ENCODE measurements around the gene CYP2A6. TPM values are rescaled to one million over a fixed set of nuclear protein-coding genes. Genes with fewer than 3 reads are reported as not detected.

Gene CYP2A6
- total RNA-seq, 2 donors from 2014 or later, result not detected

DNA sequence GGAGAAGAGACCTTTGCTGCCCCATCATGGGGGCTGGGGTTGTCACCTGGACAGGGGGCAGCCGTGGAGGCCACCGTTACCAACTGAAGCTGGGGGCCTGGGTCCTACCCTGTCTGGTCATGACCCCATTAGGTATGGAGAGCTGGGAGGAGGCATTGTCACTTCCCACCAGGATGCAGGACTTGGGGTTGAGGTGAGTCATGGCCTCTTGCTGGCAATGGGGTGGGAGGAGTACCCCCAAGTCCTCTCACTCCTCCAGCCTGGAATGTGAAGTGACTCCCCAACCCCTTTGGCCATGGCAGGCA, 42.3 kb downstream of the CYP2A6 start:
- DNase-seq (ENCODE audit: low spot score) (no peak), ATAC-seq (ENCODE audit: insufficient number of reproducible peaks, low FRiP score, low read depth) (no peak)
- H3K4me1 ChIP-seq (ENCODE audit: control insufficient read depth in 1 of 2, low read depth in 2 of 2), result peaks cover 31 to 79% of the 10 kb centered on the region in 2 donors
- H3K27me3 ChIP-seq (replicated peaks; ENCODE audit: insufficient read depth), result no peaks in the 10 kb centered on the region
- peaks cover 15% of the 10 kb centered on the region for H3K36me3 ChIP-seq
- TF ChIP-seq, protein P1, sequence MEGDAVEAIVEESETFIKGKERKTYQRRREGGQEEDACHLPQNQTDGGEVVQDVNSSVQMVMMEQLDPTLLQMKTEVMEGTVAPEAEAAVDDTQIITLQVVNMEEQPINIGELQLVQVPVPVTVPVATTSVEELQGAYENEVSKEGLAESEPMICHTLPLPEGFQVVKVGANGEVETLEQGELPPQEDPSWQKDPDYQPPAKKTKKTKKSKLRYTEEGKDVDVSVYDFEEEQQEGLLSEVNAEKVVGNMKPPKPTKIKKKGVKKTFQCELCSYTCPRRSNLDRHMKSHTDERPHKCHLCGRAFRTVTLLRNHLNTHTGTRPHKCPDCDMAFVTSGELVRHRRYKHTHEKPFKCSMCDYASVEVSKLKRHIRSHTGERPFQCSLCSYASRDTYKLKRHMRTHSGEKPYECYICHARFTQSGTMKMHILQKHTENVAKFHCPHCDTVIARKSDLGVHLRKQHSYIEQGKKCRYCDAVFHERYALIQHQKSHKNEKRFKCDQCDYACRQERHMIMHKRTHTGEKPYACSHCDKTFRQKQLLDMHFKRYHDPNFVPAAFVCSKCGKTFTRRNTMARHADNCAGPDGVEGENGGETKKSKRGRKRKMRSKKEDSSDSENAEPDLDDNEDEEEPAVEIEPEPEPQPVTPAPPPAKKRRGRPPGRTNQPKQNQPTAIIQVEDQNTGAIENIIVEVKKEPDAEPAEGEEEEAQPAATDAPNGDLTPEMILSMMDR (IDR thresholded peaks at IDR 0.05), result no peak
- peak overlapping the region in 1 of 2 donors; percentile 24 for H3K27ac ChIP-seq
- no peaks in the 10 kb centered on the region for H3K9me3 ChIP-seq
- no peak overlapping the region for H3K4me3 ChIP-seq

DNA sequence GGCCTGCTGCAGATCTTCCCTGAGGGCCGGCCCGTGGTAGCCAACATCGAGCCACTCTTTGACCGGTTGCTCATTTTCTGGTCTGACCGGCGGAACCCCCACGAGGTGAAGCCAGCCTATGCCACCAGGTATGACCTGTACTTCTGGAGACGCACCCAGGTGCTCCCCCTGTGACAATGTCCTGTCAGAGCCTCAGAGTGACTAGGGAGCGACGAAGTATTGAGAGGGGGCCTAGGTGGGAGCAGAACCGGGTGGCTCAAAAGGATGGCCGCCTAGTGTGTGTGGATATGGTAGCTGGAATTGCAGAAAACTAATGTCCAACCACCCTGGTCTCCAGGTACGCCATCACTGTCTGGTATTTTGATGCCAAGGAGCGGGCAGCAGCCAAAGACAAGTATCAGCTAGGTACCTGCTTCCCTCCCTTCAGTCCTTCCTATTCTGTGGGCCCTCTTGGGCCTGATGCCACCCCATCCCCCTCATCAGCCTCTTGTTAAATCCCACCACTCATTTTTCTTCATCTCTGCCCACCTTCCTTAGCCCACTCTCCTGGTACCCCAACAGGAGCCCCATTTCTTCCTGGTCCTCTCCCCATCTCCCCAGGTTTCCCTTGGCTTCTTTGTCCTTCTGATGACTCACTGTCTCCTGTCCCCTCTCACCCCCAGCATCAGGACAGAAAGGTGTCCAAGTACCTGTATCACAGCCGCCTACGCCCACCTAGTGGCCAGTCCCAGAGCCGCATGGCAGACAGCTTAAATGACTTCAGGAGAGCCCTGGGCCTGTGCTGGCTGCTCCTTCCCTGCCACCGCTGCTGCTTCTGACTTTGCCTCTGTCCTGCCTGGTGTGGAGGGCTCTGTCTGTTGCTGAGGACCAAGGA, 42.9 kb downstream of the CYP2A6 start:
- peaks cover 15% of the 10 kb centered on the region for H3K36me3 ChIP-seq
- H3K9me3 ChIP-seq, result no peaks in the 10 kb centered on the region
- peaks cover 34 to 79% of the 10 kb centered on the region in 2 donors for H3K4me1 ChIP-seq (ENCODE audit: control insufficient read depth in 1 of 2, low read depth in 2 of 2)
- no peaks in the 10 kb centered on the region for H3K27me3 ChIP-seq (replicated peaks; ENCODE audit: insufficient read depth)
- TF ChIP-seq, protein P1 (IDR thresholded peaks at IDR 0.05), result peak; percentile 31
- ATAC-seq (ENCODE audit: insufficient number of reproducible peaks, low FRiP score, low read depth) (no peak), DNase-seq (ENCODE audit: low spot score) (no peak)
- no peak overlapping the region for H3K4me3 ChIP-seq
- peak overlapping the region; percentile 24 to 45 for H3K27ac ChIP-seq

DNA sequence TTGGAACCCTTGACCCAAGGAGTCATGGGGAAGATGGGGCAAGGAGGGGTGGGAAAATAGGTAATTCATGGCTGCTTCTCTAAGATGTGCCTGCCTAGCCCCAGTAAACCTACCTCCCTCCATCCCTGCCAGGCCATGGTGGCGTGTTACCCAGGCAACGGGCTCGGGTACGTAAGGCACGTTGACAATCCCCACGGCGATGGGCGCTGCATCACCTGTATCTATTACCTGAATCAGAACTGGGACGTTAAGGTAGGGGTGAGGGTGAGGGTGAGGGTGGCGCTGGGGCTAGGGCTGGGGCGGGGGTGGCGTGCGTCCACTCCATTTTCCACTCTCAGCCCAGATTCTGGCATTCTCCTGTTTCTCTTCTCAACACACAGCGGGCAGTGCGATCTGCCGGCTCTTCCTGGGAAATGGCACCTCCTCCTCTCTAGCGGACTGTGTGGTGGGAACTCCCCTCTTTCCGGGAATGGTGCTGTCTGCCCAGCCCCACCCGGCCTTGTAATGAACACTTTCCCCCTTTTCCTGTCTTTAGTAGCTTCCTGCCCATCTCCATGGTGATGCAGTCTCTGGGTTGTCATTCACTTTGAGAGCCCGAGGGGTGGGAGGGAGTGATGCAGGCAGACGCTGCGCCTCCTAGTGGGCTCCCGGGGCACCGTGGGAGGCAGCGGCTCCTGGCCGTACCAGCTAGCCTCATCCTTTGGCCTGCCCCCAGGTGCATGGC, 43.7 kb downstream of the CYP2A6 start:
- TF ChIP-seq, protein P1 (IDR thresholded peaks at IDR 0.05), result peak; percentile 80
- H3K27me3 ChIP-seq (replicated peaks; ENCODE audit: insufficient read depth), result no peaks in the 10 kb centered on the region
- no peaks in the 10 kb centered on the region for H3K9me3 ChIP-seq
- peaks cover 15% of the 10 kb centered on the region for H3K36me3 ChIP-seq
- ATAC-seq (ENCODE audit: insufficient number of reproducible peaks, low FRiP score, low read depth) (no peak), DNase-seq (ENCODE audit: low spot score) (peak; percentile 71)
- H3K27ac ChIP-seq, result peak overlapping the region; percentile 24 to 45
- H3K4me1 ChIP-seq (ENCODE audit: control insufficient read depth in 1 of 2, low read depth in 2 of 2), result peaks cover 42 to 79% of the 10 kb centered on the region in 2 donors
- H3K4me3 ChIP-seq, result no peak overlapping the region

DNA sequence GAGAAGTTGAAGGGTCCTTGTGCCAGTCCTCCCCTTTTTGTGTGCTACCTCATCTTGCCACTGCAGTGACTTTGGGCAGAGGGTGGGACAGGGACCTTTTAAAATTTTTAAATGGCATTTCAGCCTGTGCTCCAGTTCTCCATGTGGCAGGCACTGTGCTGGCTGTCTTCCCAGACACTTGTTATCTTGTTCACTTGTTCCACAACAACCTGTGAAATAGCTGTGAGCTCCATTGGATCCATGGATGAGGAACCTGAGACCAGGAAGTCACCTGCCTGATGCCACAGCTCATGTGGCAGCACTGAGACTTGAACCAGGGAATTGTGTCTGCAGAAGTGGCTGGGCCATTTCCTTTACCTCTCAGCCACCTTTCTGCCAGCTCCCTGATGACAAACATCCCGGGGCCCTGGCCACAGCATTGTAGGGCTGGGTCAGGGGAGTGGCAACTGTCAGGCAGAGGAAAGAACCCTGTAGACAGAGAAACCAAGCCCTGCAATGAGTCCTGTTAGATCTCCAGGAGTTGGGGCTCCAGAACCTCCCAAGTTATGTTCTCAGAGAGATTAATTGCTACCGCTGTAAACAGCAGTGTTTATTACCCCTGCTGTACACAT, 44.9 kb downstream of the CYP2A6 start:
- Histone ChIP-seq H3K9me3 (no peaks in the 10 kb centered on the region), H3K27ac (peak overlapping the region; percentile 24 to 84), H3K27me3 (replicated peaks; ENCODE audit: insufficient read depth) (no peaks in the 10 kb centered on the region), H3K4me3 (no peak overlapping the region), H3K4me1 (ENCODE audit: control insufficient read depth in 1 of 2, low read depth in 2 of 2) (peaks cover 54 to 85% of the 10 kb centered on the region in 2 donors), H3K36me3 (peaks cover 19% of the 10 kb centered on the region)
- TF ChIP-seq, protein P1 (IDR thresholded peaks at IDR 0.05), result no peak
- DNase-seq (ENCODE audit: low spot score), result no peak
- ATAC-seq (ENCODE audit: insufficient number of reproducible peaks, low FRiP score, low read depth), result no peak

DNA sequence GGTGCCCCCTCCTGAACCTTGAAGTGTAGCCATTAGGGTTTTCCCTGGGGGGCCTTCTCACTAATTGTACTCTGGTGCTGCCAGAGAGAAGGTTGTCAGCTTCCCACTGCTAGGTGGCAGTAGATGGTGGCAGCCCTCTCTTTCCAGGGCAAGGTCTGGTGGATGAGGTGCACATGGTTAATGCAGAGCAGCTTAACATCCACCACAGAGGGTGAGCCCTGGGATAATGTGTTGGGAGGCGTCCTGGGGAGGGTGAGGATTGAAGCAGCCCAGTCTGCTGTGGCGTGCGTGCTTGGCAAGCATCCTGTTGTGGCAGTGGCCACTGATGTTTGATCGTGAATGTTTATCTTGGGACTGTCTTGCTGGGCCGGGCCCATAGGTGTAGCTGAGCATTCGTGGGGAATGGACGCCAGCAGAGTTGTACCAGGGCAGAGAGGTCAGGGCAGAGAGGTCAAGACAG, 45.4 kb downstream of the CYP2A6 start:
- H3K9me3 ChIP-seq, result no peaks in the 10 kb centered on the region
- peaks cover 55 to 84% of the 10 kb centered on the region in 2 donors for H3K4me1 ChIP-seq (ENCODE audit: control insufficient read depth in 1 of 2, low read depth in 2 of 2)
- DNase-seq (ENCODE audit: low spot score) (no peak), ATAC-seq (ENCODE audit: insufficient number of reproducible peaks, low FRiP score, low read depth) (no peak)
- H3K27ac ChIP-seq, result peak overlapping the region; percentile 55 to 84
- peaks cover 19% of the 10 kb centered on the region for H3K36me3 ChIP-seq
- H3K27me3 ChIP-seq (replicated peaks; ENCODE audit: insufficient read depth), result no peaks in the 10 kb centered on the region
- H3K4me3 ChIP-seq, result peak overlapping the region; percentile 12
- TF ChIP-seq, protein P1 (IDR thresholded peaks at IDR 0.05), result no peak

Data from thoracic aorta (tissue), 2 donors.